Suppressor macrophage treated with lipopolysaccharide for 4 hours (primary cell): ENCODE data around the gene BDP1.
"Not testable (repeated sequence)": the region's sequence is repeated elsewhere in the genome, so short reads cannot be mapped to it uniquely, and the experiment has no call there.

Experiments
- DNase-seq: peaks from one replicate; pipeline ENCODE4 v3.0.0-alpha.2; 2020

The BDP1 gene

DNA sequence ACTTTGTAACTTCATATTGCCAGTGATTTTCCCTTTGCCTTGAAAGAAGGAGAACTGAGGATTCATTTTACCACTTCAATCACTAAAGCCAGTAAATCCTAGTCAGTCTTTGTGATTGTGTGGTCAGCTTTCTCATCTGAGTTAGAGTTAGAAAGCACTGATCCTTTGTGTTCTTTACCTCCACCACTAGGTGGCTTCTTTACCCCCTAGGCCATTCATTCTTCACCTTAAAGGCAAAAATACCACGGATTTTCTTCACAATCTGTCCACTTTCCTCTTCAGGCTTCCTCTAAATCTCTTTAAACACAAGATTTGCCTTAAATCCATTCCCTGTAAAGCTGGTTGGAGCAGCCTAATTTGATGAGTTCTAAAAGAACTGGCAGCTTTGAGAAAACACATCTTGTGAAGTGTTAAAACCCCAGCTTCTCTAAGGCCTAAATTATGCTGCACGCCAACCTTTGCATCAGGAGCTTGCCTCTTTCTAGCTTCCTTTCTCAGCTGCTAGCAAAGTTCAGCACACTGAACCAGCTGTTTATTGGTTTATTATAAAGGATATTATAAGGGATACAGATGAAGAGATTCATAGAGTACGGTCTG lies 20.4 kb downstream of the BDP1 start:
- peak; percentile 12 for DNase-seq

DNA sequence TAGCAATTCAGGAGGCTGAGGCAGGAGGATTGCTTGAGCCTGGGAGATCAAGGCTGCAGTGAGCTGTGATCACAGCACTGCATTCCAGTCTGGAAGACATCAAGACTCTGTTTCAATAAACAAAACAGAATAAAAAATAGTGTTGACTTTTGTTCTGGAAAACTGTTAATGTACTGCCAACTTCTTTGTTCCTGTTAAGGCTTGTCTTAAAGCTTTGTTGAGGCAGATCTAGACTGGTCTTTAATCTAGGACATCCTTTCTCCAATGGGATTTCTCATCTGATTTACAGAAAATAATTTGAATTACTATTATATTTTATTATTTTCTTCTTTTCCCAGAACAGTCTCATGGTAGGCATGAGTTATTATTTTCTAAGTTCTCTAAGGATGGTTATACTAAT lies 26.0 kb downstream of the BDP1 start:
- DNase-seq: no peak

DNA sequence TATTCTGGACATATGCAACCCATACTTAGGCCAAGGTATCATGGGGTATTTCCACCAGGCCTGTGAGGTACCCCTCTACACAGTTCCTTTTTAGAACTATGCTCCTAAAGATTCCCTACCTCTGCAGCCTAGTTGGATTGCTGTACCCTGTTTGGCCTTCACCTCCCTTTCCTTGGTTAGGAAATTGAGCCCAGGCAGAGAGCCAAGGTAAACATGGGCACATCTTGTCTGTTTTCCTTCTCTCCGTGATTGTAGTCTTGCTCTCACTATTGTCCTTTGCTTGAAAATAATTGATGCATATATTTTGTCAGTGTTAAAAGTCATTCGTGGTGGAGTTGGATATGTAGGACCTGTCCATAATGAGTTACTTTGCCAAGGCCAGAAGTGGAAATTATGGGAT lies 26.7 kb downstream of the BDP1 start:
- no peak for DNase-seq

DNA sequence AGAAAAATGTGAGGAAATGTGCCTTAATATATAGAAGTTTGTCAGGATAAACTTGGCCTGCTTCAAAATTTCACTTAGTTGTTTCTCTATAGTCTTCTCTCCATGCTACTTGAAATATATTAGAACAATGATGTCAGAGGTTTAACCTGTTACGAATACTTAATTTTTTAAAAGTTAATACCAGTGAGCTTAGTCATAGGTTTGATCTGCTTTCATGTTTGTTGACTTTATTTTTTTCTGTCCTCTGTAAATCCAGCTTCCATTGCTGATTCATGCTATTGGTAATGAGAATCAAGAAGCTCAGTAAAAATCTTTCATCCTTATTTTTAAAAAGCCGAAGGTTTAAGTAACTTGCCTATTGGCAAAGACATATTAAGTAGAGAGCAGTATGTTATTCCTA lies 27.9 kb downstream of the BDP1 start:
- DNase-seq: no peak

DNA sequence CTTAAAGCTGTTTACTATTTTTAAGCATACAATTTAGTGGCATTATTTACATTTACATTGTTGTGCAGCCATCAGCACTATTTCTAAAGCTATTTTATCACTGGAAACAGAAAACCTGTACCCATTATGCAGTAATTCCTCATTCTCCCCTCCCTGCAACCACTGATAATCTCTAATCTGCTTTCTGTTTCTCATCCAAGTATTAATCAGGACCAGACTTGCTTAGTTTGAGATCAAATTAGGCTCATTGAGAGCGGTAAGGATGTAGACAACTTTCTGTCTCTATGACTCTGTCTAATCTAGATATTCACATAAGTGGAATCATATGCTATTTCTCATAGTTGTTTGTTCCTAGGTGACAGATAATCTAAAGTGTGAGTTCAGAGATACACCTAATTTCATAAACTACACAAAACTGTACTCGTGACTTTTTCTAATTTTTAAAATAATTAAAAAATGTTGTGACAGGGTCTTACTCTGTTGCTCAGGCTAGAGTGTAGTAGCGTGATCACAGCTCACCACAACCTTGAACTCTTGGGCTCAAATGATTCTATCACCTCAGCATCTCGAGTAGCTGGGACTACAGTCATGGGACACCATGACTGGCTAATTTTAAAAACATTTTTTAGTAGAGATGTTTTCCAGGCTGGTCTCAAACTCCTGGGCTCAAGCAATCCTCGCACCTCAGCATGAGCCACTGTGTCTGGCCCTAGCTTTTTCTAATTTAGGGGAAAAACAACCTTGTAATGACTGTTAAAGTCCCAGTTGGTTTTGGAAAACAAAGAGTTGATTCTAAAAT lies 37.6 kb downstream of the BDP1 start:
- no peak for DNase-seq

DNA sequence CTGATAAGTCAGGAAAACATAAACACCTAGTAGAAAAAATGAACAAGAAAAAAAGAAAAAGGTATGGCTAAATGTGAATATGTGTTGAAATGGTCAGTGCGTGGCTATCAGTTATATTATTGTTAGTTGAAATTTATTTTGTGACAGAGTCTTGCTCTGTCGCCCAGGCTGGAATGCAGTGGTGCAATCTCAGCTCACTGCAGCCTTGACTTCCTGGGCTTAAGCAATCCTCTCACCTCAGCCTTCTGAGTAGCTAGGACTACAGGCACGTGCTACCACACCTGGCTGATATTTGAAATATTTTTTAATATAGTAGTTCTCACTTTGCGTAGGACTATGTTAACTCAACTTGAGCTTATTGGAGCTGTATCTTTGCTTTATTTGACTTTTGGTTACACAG lies 38.8 kb downstream of the BDP1 start:
- DNase-seq: not testable (repeated sequence)

DNA sequence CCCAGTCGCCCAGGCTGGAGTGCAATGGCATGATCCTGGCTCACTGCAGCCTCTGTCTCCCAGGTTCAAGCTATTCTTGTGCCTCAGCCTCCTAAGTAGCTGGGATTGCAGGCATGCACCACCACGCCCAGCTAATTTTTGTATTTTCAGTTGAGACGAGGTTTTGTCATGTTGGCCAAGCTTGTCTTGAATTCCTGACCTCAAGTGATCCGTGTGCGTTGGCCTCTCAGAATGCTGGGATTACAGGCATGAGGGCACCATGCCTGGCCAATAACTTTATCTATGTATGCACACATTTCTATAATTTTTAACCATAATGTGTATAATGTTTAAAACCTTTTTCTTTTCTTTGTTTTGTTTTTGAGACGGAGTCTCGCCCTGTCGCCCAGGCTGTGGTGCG lies 43.3 kb downstream of the BDP1 start:
- DNase-seq: not testable (repeated sequence)

DNA sequence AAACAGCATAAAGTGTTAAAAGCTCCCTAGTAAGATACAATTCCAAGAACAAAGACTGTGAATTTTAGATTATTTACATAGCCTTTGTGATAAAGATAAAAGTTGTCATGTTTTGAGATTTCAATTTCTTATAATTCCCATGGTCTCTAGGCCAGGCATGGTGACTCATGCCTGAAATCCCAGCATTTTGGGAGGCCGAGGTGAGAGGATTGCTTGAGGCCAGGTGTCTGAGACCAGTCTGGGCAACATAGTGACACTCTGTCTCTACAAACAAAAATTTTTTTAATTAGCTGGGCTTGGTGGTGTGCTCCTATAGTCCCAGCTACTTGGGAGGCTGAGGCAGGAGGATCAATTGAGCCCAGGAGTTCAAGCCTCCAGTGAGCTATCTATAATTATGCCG lies 48.1 kb downstream of the BDP1 start:
- DNase-seq: no peak

DNA sequence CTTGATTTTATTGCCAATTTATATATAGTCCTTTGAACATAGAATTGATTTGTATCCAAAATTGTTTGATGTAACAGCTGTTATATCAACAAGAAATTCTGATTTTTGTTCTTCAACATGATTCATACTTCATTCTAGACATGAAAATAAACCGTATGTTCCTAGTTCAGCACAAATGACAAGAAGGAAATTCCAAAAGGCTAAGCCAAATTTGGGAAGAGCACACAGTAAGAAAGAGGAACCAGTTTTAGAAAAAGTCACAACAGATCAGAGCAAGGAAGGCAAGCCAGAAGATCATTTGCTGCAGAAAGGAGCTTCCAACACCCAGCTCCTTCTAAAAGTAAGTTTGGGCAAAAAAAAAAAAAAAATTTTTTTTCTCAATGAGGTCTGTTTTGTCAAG lies 66.7 kb downstream of the BDP1 start:
- DNase-seq: peak; percentile 10

DNA sequence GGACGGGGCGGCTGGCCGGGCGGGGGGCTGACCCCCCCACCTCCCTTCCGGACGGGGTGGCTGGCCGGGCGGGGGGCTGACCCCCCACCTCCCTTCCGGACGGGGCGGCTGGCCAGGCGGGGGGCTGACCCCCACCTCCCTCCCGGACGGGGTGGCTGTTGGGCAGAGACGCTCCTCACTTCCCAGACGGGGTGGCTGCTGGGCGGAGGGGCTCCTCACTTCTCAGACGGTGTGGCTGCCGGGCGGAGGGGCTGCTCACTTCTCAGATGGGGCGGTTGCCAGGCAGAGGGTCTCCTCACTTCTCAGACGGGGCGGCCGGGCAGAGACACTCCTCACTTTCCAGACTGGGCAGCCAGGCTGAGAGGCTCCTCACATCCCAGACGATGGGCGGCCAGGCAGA lies 70.2 kb downstream of the BDP1 start:
- DNase-seq: not testable (repeated sequence)

DNA sequence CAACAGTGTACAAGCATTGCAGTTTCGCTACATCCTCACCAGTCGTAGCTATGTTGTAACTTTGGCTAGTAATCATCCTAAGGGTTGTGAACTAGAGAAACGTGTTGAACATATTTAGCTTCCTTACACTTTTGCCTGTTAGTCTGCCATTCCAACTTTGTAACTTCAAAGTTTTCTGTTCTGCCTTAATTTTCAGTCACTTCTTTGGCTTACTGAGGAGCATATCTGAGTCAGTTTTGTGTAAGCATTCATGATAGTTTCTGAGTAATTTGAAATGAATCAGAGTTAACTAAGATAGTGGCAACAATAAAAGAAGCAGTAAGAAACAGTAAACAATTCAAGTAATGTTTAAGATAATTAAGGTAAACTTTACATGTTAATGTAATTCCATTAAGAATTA lies 72.8 kb downstream of the BDP1 start:
- DNase-seq: no peak

DNA sequence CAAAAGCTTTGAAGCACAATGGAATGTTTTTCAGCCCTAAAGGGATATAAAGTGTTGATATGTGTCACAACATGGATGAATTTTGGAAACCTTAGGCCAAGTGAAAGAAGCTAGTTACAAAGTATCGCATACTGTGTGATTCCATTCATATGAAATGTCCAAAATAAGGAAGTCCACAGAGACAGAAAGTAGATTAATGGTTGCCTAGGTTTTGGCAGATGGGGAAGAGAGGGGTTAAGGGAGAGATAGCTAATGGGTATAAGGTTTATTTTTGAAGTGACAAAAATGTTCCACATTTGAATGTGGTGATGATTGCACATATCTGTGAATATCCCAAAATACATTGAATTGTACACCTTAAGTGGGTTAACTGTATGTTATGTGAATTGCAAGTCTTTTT lies 74.2 kb downstream of the BDP1 start:
- peak; percentile 20 for DNase-seq

DNA sequence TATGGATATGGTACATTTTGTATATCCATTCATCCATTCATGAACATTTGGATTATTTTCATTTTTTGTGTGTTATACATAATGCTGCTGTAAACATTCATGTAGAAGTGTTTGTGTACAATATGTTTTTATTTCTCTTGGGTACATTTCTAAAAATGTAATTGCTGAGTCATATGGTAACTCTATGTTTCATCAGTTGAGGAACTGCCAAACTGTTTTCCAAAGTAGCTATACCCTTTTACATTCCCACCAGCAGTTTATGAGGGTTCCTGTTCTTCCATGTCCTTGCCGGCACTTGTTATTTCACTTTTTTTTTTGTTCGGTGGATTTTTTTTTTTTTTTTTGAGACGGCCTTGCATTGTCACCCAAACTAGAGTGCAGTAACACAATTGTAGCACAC lies 77.7 kb downstream of the BDP1 start:
- peak; percentile 66 for DNase-seq

DNA sequence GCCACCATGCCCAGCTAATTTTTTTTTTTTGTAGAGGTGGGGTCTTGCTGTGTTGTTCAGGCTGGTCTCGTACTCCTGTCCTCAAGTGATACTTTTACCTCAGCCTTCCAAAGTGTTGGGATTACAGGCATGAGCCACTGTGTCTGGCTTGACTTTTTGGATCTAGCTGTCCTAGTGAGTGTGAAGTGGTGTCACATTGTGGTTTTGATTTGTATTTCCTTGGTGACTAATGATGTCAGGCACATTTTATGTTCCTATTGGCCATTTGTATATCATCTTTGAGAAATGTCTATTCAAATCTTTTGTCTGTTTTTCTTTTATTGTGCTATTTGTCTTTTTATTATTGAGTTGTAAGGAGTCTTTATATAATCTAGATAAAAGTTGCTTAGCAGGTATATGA lies 78.2 kb downstream of the BDP1 start:
- DNase-seq: peak; percentile 63

DNA sequence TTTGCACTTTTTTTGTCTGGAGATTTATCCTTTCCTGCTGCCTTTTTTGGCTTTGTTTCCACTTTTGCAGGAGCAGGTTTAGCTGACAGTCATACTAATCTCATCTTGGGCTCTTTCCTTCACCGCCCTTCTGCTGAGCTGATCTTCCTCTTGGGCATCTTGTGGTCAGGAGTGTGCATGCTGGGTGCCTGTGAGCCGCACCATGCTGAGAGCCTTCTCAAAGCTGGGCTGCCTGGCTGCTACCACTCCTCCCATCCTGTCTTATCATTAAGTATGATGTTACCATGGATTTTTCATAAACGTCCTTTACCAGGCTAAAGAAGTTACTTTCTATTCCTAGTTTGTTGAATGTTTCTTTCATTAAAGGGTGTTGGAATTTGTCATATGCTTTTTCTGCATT lies 82.2 kb downstream of the BDP1 start:
- no peak for DNase-seq

DNA sequence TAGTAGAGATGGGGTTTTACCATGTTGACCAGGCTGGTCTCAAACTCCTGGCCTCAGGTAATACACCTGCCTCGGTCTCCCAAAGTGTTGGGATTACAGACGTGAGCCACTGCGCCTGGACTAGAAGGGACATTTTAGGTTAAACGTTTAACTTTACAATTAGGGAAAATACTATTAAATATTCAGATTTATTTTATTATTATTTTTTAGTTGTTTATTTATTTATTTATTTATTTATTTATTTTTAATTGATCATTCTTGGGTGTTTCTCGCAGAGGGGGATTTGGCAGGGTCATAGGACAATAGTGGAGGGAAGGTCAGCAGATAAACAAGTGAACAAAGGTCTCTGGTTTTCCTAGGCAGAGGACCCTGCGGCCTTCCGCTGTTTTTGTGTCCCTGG lies 95.4 kb downstream of the BDP1 start:
- DNase-seq: not testable (repeated sequence)

DNA sequence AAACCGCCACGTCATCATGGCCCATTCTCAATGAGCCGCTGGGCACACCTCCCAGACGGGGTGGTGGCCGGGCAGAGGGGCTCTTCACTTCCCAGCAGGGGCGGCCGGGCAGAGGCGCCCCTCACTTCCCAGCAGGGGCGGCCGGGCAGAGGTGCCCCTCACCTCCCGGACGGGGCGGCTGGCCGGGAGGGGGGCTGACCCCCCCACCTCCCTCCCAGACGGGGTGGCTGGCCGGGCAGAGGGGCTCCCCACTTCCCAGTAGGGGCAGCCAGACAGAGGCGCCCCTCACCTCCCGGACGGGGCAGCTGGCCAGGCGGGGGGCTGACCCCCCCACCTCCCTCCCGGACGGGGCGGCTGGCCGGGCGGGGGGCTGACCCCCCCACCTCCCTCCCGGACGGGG lies 96.1 kb downstream of the BDP1 start:
- not testable (repeated sequence) for DNase-seq

DNA sequence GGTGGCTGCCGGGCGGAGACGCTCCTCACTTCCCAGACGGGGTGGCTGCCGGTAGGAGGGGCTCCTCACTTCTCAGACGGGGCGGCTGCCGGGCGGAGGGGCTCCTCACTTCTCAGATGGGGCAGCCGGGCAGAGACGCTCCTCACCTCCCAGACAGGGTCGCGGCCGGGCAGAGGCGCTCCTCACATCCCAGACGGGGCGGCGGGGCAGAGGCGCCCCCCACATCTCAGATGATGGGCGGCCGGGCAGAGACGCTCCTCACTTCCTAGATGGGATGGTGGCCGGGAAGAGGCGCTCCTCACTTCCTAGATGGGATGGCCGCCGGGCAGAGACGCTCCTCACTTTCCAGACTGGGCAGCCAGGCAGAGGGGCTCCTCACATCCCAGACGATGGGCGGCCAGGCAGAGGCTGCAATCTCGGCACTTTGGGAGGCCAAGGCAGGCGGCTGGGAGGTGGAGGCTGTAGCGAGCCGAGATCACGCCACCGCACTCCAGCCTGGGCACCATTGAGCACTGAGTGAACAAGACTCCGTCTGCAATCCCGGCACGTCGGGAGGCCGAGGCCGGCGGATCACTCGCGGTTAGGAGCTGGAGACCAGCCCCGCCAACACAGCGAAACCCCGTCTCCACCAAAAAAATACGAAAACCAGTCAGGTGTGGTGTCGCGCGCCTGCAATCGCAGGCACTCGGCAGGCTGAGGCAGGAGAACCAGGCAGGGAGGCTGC lies 96.7 kb downstream of the BDP1 start:
- DNase-seq: not testable (repeated sequence)

DNA sequence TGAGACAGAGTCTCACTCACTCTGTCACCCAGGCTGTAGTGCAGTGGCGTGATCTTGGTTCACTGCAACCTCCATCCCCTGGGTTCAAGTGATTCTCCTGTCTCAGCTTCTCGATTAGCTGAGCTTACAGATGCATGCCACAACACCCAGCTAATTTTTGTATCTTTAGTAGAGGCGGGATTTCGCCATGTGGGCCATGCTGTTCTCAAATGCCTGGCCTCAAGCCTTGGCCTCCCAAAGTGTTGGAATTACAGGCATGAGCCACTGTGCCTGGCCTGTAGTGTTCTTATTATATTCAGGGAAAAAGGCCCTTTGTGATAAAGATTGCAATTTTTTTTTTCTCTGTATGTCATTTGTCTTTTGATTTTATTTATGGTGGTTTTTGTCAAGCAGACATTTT lies 107.7 kb downstream of the BDP1 start:
- no peak for DNase-seq

DNA sequence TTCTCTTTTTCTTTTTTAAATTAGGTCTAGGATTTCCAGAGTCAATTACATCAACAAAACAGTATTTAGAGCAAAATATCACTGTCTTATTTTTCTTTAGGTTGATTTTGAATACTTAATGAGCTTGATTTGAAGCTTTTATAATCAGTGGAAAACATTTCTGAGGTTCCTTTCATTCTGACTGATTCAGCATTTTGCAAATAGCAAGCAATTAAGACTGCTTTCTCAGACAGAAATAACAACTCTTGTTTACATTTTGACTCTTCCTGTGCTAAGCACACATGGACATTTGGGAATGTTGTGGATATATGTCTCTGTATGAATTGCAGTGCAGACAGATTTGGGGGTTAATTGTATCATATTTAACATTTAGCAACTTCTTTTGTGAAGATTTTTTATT lies 109.4 kb downstream of the BDP1 start:
- no peak for DNase-seq

DNA sequence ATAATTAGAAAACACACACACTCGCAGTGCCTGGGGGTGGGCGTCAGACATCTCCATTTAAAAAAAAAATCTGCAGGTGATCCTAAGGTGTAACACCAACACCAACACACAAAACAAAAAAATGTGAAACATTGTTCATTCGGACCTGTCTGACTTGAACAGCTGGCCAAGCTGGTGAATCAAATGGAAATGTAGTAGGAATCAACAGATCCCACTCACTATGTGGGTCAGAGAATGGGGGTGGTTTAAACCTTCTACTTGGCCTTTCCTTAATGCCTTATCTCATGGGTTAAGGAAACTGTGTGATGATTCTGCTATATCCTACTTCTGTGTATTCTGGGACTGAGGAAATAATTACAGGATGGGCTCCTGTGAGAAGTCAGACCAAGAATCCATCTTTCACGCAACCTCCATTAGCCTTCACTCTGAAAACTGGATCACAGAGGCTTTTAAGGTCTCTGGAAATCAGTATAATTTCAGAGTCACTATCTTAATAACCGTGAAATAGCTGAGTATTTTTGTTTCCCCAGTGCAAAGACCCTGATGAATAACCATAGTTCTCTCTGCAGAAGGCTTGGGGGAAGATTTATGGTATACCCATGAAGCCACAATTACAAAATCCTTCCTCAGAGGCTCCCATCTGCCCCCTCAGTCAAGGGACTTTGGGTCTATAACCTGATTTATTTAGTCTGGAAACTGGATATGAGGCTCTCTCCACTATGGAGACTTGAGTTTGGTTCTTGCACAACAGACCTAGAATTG lies 114.5 kb downstream of the BDP1 start:
- DNase-seq: no peak

DNA sequence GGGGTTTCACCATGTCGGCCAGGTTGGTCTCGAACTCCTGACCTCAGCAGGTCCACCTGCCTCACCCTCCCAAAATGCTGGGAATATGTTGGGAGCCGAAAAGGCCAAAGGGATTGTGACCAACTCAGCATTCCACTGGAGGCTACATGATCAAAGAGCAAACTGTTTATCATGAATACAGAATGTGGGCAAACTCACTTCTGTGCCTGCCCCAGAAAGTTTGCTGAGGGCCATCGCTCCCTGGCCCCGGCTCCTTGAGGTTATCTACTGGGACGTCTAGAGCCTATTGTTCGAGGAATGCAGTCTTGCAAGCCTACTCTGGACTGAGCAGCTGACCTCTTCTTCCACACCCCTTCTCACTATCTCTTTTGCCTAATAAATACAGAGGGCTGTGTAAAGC lies 116.4 kb downstream of the BDP1 start:
- not testable (repeated sequence) for DNase-seq

DNA sequence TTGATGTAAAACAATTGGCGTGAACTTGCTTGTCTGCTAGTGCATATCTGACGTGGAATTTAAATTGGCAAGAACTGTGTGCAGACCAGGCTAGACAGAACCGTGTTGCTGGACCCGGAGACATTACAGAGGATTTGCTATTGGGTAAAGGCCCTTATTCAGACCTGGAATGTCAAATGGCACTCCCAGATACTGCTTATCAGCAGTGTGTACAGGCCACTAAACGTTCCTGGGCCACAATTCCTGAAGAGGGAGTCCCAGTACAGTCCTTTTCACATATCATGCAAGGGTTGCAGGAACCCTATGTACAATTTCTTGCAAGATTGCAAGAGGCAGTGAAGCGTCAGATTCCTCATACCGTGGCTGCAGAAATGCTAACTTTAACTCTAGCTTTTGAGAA lies 118.1 kb downstream of the BDP1 start:
- no peak for DNase-seq
